ENCODE measurements around the gene ANTXR2.

- TF ChIP-seq, protein P1, sequence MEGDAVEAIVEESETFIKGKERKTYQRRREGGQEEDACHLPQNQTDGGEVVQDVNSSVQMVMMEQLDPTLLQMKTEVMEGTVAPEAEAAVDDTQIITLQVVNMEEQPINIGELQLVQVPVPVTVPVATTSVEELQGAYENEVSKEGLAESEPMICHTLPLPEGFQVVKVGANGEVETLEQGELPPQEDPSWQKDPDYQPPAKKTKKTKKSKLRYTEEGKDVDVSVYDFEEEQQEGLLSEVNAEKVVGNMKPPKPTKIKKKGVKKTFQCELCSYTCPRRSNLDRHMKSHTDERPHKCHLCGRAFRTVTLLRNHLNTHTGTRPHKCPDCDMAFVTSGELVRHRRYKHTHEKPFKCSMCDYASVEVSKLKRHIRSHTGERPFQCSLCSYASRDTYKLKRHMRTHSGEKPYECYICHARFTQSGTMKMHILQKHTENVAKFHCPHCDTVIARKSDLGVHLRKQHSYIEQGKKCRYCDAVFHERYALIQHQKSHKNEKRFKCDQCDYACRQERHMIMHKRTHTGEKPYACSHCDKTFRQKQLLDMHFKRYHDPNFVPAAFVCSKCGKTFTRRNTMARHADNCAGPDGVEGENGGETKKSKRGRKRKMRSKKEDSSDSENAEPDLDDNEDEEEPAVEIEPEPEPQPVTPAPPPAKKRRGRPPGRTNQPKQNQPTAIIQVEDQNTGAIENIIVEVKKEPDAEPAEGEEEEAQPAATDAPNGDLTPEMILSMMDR (IDR thresholded peaks at IDR 0.05), result no peak
- no peak for TF ChIP-seq POLR2A (IDR thresholded peaks at IDR 0.05)
- no peak for TF ChIP-seq POLR2AphosphoS5 (IDR thresholded peaks at IDR 0.05; ENCODE audit: insufficient read depth in 1 of 2, low read depth in 1 of 2)
Measured at GRCh38 chr4:80008351-80008750, 64.7 kb downstream of the ANTXR2 start.

Data from vagina (tissue), 2 donors.